Endodermal cell (in vitro differentiated cells): ENCODE measurements around the gene C19orf85. TPM values are rescaled to one million over a fixed set of nuclear protein-coding genes. Genes with fewer than 3 reads are reported as not detected.

Experiments
- DNase-seq: peaks from one replicate; pipeline ENCODE4 v3.0.0-alpha.2; 2017
- H3K27ac ChIP-seq: 2 replicates; pipeline ENCODE4 v1.5.1; 2013; ENCODE audit warnings: mild to moderate bottlenecking, low read depth, low read length, moderate library complexity
- H3K27me3 ChIP-seq: 2 replicates; pipeline ENCODE4 v1.6.1; 2013; ENCODE audit warnings: mild to moderate bottlenecking, low read length, moderate library complexity; ENCODE audit not compliant: insufficient read depth, control insufficient read depth, poor library complexity, severe bottlenecking
- H3K36me3 ChIP-seq: 2 replicates; pipeline ENCODE4 v1.7.0; 2013; ENCODE audit warnings: mild to moderate bottlenecking, low read length, moderate library complexity; ENCODE audit not compliant: control insufficient read depth, insufficient read depth
- H3K4me1 ChIP-seq: one replicate; pipeline ENCODE4 v1.7.0; 2013; ENCODE audit warnings: low read length; ENCODE audit not compliant: control insufficient read depth, insufficient read depth
- H3K4me3 ChIP-seq: 2 replicates; pipeline ENCODE4 v1.5.1; 2013; ENCODE audit warnings: mild to moderate bottlenecking, low read length, moderate library complexity
- H3K9ac ChIP-seq: 2 replicates; pipeline ENCODE4 v1.6.1; 2013; ENCODE audit warnings: mild to moderate bottlenecking, low read length, moderate library complexity; ENCODE audit not compliant: poor library complexity, severe bottlenecking; ENCODE audit errors: extremely low read depth
- H3K9me3 ChIP-seq: 2 replicates; pipeline ENCODE4 v1.6.1; 2013; ENCODE audit warnings: mild to moderate bottlenecking, low read length, moderate library complexity; ENCODE audit not compliant: control insufficient read depth
- H3K27ac Mint-ChIP-seq: 2 replicates; pipeline ENCODE4 v1.8.0; 2020; ENCODE audit warnings: mixed read lengths
- H3K27me3 Mint-ChIP-seq: 2 replicates; pipeline ENCODE4 v1.8.0; 2021; ENCODE audit warnings: mild to moderate bottlenecking, mixed read lengths; ENCODE audit not compliant: insufficient read depth
- H3K36me3 Mint-ChIP-seq: 2 replicates; pipeline ENCODE4 v1.8.0; 2020; ENCODE audit warnings: low read depth, mixed read lengths
- H3K4me1 Mint-ChIP-seq: 2 replicates; pipeline ENCODE4 v1.8.0; 2020; ENCODE audit warnings: mixed read lengths
- H3K4me3 Mint-ChIP-seq: 2 replicates; pipeline ENCODE4 v1.8.0; 2020; ENCODE audit warnings: mild to moderate bottlenecking, moderate library complexity, mixed read lengths
- H3K9me3 Mint-ChIP-seq: 2 replicates; pipeline ENCODE4 v1.8.0; 2020; ENCODE audit warnings: mild to moderate bottlenecking, mixed read lengths
- CTCF ChIP-seq: fragments of 200-600 bp; sonication (generic); conservative IDR thresholded peaks from 2 replicates; pipeline ENCODE4 v1.5.0; 2021; ENCODE audit warnings: antibody characterized with exemption, mild to moderate bottlenecking
- WGBS, 2 experiments: methylation state at CpG; one replicate each; pipeline versions ENCODE4 v1.1.5 to v1.1.7; 2013; ENCODE audit warnings: missing lambda C conversion rate in 2 of 2, mixed read lengths in 1 of 2; ENCODE audit not compliant: insufficient coverage in 1 of 2, insufficient read length in 1 of 2; 5-methylcytosine and 5-hydroxymethylcytosine counted together
- total RNA-seq, 2 donors: library from RNA; stranded (reverse); fragmentation: NEBNext Ultra II Directional in 1 of 2; extraction: Animal tissue kit (Norgen Biotek cat#: 25700) in 1 of 2; gene quantifications; 2 replicates in 1 of 2; 3 replicates in 1 of 2; pipeline ENCODE4 v1.2.1, GENCODE V29; 2021

Gene C19orf85
- total RNA-seq, 2 donors from 2014 or later = 0.62 to 2.3 TPM

GRCh38 chr19:55484593-55485438 is 20.3 kb upstream of the C19orf85 start, which contains the start of gene NAT14:
Gene NAT14 (plus strand): TSS chr19:55485188. CDS start chr19:55485709, 521 bp downstream.
- Mint-ChIP-seq H3K4me1 (peaks cover 15% of the 10 kb centered on the region), H3K27me3 (no peaks in the 10 kb centered on the region), H3K9me3 (no peaks in the 10 kb centered on the region), H3K27ac (peak within 1 kb of the TSS; percentile 89), H3K4me3 (peak within 1 kb of the TSS; percentile 76), H3K36me3 (peaks cover 2% of the 10 kb centered on the region)
- peak within 1 kb of the TSS; percentile 86 for H3K27ac ChIP-seq
- no peaks in the 10 kb centered on the region for H3K9me3 ChIP-seq
- H3K4me1 ChIP-seq = peaks cover 17% of the 10 kb centered on the region
- WGBS, 2 experiments = 2 to 3% methylated on average over 32 to 78 of the region's 78 CpGs
- peaks cover 5% of the 10 kb centered on the region for H3K36me3 ChIP-seq
- H3K27me3 ChIP-seq = no peaks in the 10 kb centered on the region
- peak within 1 kb of the TSS; percentile 85 for H3K4me3 ChIP-seq
- DNase-seq = peak; percentile 96
- H3K9ac ChIP-seq = peak within 1 kb of the TSS; percentile 79
- no peak for TF ChIP-seq CTCF

DNA sequence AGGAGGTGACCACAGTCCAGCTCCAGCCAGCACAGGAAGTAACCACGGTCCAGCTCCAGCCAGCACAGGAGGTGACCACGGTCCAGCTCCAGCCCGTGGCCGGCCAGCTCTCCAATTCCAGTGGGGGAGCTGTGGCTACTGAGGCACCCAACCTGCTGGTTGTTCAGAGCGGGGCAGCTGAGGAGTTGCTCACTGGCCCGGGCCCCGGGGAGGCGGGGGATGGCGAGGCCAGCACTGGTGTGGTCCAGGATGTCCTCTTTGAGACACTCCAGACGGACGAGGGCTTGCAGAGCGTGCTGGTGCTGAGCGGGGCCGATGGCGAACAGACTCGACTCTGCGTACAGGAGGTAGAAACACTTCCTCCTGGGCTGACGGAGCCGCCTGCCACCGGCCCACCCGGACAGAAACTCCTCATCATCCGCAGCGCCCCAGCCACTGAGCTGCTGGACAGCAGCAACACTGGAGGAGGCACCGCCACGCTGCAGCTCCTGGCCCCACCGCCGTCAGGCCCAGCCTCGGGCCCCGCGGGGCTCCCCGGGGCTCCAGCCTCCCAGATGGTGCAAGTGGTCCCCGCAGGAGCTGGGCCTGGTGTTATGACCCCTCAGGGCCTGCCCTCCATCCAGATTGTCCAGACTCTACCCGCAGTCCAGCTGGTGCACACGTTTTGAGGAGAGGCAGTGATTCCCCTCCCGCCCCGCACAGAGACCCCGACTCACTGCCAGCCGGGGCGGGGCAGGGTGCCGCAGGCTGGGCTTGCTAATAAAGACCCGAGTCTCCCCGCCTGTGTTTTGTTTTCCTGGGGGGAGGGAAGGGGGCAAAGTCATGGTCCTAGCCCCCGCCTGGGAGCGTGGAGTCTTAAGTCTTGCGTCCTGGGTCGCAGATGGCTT is 19.4 kb upstream of the C19orf85 start:
- H3K9me3 ChIP-seq = no peaks in the 10 kb centered on the region
- H3K27me3 ChIP-seq = no peaks in the 10 kb centered on the region
- Mint-ChIP-seq H3K27ac (no peak overlapping the region), H3K4me1 (peaks cover 15% of the 10 kb centered on the region), H3K9me3 (no peaks in the 10 kb centered on the region), H3K4me3 (peak overlapping the region; percentile 76), H3K27me3 (no peaks in the 10 kb centered on the region), H3K36me3 (peaks cover 4% of the 10 kb centered on the region)
- H3K4me3 ChIP-seq = peak overlapping the region; percentile 85
- DNase-seq = peak; percentile 66
- peaks cover 5% of the 10 kb centered on the region for H3K36me3 ChIP-seq
- TF ChIP-seq CTCF = no peak
- H3K27ac ChIP-seq = peak overlapping the region; percentile 86
- H3K4me1 ChIP-seq = peaks cover 13% of the 10 kb centered on the region
- 87 to 95% methylated on average over 29 to 46 of the region's 46 CpGs for WGBS, 2 experiments
- peak overlapping the region; percentile 79 for H3K9ac ChIP-seq

DNA sequence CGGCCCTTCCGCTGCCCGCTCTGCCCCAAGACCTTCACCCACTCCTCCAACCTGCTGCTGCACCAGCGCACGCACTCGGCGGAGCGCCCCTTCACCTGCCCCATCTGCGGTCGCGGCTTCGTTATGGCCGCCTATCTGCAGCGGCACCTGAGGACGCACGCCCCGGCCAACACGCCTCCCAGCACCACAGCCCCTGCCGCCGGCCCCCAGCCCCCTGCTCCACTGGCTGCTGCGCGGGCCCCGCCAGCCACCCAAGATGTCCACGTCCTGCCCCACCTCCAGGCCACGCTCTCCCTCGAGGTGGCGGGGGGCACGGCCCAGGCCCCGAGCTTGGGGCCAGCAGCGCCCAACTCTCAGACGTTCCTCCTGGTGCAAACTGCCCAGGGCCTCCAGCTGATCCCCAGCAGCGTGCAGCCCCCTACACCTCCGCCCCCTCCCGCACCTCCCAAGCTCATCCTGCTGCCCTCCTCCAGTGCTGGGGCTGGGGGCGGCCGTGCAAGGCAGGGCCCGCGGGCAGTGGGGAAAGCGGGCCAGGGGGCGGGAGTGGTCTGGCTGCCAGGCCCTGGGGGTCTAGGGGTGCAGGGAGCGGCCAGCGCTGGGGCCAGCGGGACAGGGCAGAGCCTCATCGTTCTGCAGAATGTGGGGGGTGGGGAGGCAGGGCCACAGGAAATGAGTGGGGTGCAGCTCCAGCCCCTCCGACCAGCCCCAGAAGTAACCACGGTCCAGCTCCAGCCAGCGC is 18.6 kb upstream of the C19orf85 start:
- no peak overlapping the region for H3K4me3 ChIP-seq
- no peak for TF ChIP-seq CTCF
- no peaks in the 10 kb centered on the region for H3K9me3 ChIP-seq
- peak; percentile 47 for DNase-seq
- peaks cover 15% of the 10 kb centered on the region for H3K4me1 Mint-ChIP-seq
- no peak overlapping the region for H3K27ac Mint-ChIP-seq
- no peaks in the 10 kb centered on the region for H3K27me3 ChIP-seq
- 95% methylated on average over 15 to 47 of the region's 47 CpGs for WGBS, 2 experiments
- H3K9ac ChIP-seq = no peak overlapping the region
- peaks cover 5% of the 10 kb centered on the region for H3K36me3 ChIP-seq
- peaks cover 7% of the 10 kb centered on the region for H3K36me3 Mint-ChIP-seq
- no peak overlapping the region for H3K4me3 Mint-ChIP-seq
- no peak overlapping the region for H3K27ac ChIP-seq
- peaks cover 13% of the 10 kb centered on the region for H3K4me1 ChIP-seq
- H3K27me3 Mint-ChIP-seq = no peaks in the 10 kb centered on the region
- H3K9me3 Mint-ChIP-seq = no peaks in the 10 kb centered on the region
